Measurements from ENCODE around the gene CILP. TPM values are rescaled to one million over a fixed set of nuclear protein-coding genes. Genes with fewer than 3 reads are reported as not detected.
"Not testable (repeated sequence)": the region's sequence is repeated elsewhere in the genome, so short reads cannot be mapped to it uniquely, and the experiment has no call there.

Gene CILP
- total RNA-seq, 1 donor from 2014 or later, result 0.31 TPM

GRCh38 chr15:65195548-65195923 is 15.7 kb downstream of the CILP start:
- no peak for DNase-seq

DNA sequence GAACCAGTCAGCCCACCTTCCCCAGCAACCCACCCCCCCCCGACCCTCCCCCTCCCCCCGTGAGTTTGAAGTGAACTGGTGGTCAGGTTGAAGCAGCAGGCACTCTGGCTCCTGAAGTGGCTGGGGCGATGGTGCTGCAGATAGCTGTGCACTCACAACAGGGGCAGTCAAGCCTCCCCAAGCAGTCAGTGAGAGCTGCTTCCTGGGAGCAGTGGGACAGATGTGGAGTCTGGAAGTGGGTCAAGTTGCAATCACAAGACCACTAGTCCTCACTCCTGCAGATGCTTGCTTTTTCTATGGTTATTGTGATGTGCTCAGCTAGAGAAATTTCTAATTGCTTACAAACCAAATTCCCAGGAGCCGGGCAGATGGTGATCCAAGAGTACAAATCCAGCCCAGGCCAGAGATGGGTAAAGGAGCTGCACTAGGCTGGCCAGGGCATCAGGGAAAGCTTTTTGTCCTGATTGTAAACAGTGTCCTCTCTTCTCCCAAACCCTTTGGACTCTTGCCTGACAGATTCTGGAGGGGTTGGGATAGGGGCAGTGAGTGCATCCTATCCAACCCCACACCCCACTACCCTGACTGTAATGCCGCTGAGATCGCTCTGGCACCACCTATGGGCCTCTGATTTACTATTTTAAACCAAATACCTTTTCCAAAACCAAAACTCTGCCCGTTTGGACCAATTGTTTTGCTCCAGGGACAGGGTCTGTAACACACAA is 16.3 kb downstream of the CILP start:
- no peak for DNase-seq

GRCh38 chr15:65192016-65192415 is 19.3 kb downstream of the CILP start:
- DNase-seq, result no peak

DNA sequence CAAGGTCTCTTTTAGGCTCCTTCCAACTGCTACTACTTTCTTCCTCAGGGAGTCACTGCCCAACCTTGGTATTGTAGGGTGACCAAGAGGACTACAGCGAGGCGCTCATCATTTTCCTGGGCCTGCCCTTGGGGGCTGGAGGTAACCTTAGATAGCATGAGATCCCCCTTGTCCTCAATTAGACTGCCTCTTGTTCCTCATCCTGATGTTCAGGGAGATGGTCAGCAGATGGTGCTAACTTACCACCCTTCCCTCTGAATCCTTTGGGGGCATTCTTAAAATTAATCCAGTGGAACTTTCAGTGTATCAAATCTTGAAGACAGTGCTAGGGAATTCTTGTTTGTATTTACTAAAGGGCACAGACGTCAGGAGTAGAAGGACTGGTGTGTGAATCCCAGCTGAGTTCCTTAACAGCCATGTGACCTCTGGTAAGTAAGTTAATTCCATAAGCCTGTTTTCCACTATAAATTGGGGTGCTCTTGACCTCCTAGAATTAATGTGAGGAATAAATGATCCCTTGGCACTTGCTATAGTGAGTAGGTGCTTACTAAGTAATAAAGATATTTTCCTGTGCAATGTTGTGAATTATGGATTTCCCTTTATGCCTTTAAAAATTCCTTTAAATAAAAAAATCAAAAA is 22.1 kb downstream of the CILP start:
- no peak for DNase-seq

- not testable (repeated sequence) for DNase-seq
Observed at GRCh38 chr15:65188472-65188871, 22.8 kb downstream of the CILP start.

- peak; percentile 89 for DNase-seq
Observed at GRCh38 chr15:65184868-65185717, 26.2 kb downstream of the CILP start, which contains the start of gene CLPX. CLPX (minus strand) TSS chr15:65185342; CDS start chr15:65185153, 189 bp downstream.

DNA sequence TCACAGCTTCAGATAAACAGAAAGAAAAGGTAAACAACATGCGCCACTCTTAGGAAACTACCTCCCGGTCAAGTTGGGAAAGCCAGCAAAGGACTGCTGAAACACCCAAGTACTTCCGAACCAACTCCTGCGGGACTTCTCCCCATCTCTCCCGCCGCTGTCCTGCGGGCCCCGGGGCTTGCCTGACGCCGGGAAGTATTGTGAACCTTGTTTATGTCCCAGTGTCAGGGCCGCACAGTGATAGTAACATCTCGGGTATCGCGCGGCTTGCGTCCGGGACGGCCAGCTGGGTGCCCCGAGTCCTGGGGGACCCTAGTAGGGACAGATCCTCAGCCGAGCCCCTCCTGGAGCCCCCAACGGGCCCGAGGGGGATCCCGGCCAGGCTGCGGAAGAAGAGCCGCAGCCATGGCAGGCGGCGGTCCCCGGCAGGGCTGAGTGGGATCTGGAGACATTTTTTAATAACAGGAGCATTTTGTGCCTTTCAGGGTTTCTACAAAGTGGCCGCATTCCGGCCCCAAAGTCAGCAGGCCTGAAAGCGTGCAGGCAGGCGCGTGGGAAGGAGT is 26.9 kb downstream of the CILP start:
- no peak for DNase-seq

DNA sequence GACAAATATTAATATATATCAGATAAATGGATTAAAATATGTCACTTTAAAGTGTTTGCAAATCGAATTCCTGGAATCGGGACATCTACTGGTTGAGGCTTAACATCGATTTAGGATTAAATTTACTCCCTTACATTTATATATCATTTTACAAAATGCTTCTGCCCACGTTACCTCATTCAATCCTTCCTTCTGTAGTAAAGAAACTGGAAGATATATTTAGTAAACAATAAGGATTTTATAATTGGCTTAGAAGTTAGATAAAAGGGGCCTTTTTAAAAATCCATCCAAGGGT is 27.5 kb downstream of the CILP start:
- DNase-seq, result no peak

- DNase-seq, result no peak
Observed at GRCh38 chr15:65182538-65182937, 28.7 kb downstream of the CILP start.

- DNase-seq, result not testable (repeated sequence)
Observed at GRCh38 chr15:65181582-65182353, 29.5 kb downstream of the CILP start.

GRCh38 chr15:65180167-65180566 is 31.1 kb downstream of the CILP start:
- no peak for DNase-seq

- no peak for DNase-seq
Observed at GRCh38 chr15:65177901-65178300, 33.4 kb downstream of the CILP start.

DNA sequence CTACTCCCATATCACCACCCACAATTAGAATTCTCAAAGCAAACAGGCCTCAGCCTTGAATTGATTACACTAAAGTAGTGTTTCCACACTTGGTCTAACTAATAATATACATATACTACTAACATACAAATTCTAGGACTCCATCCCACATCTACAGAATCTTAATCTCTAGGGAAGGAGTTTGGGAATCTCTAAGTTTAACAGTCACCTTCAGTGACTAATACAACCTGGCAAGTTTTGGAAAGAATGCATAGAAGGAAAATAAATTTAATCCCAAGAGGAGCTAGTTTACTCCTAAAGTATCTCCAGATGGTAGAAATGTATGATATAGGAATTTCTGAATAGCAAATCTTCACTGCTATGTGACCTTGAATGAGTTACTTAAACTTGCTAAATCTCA is 35.2 kb downstream of the CILP start:
- no peak for DNase-seq

GRCh38 chr15:65175511-65175910 is 35.8 kb downstream of the CILP start:
- no peak for DNase-seq

DNA sequence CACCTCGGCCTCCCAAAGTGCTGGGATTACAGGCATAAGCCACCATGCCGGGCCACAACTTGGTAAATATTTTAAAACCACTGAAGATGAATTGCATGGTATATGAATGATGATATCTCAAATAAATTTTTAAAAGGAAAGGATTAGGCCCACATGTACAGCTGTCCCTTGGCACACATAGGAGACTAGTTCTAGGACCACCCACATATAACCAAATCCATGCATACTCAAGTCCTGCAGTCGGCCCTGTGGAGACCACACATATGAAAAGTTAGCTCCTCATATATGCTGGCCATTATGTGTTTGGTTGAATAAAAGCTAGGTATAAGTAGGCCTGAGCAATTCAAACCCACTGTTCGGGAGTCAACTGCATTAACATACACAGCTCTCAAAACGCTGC is 36.8 kb downstream of the CILP start:
- no peak for DNase-seq

- no peak for DNase-seq
Observed at GRCh38 chr15:65172531-65172930, 38.7 kb downstream of the CILP start.

- DNase-seq, result no peak
Observed at GRCh38 chr15:65171428-65171827, 39.8 kb downstream of the CILP start.

DNA sequence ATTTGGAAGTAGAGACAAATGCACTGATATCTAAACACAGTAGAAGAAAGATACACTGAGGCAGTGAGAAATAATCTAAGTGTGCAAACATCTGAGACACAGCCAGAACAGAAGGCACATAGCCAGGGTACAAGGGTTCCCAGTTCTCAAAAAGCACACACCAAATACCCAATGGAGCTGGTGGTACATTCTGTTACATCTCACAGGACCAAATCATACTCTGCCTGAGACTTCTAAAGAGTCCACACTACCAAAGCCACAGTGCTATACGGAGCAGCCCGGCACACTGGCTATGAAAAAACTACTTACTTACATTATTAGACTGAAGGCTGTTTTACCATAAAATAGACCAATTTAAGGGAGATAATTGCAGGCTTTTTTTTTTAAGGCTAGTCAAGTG is 45.4 kb downstream of the CILP start:
- no peak for DNase-seq

GRCh38 chr15:65164139-65164538 is 47.1 kb downstream of the CILP start:
- DNase-seq, result no peak

GRCh38 chr15:65163041-65163440 is 48.2 kb downstream of the CILP start:
- DNase-seq, result no peak

DNA sequence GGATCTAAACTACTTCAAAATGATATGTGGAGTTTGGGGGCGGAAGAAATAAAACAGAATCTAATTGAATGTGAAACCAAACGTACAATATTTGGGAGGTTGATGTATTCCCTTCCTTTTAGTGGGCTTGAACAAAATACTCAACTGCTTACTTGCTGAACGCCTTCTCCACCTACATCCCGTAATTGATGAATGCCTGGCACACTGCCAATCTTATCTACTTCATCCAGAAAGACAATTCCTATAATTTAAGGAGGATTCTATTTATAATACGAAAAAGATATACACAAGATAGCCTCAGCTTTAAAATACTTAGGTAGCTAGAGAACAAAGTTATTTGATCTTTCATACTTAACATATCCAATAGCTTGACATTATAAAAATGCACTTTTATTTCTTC is 54.6 kb downstream of the CILP start:
- DNase-seq, result no peak

GRCh38 chr15:65154720-65155119 is 56.6 kb downstream of the CILP start:
- DNase-seq, result no peak
